CD8-positive, alpha-beta memory T cell (primary cell): Measurements from ENCODE around the gene SLC9A9. TPM values are rescaled to one million over a fixed set of nuclear protein-coding genes. Genes with fewer than 3 reads are reported as not detected.

ENCODE experiments used
- CTCF ChIA-PET: fragments of 350-600 bp; sonication (Branson Sonifier 250); formaldehyde crosslinking; loops from one replicate; lab custom pipeline; 2021; ENCODE audit warnings: antibody characterized with exemption; lab: Charles Lee
- POLR2A ChIA-PET: fragments of 350-600 bp; sonication (Branson Sonifier 250); formaldehyde crosslinking; loops from one replicate; lab custom pipeline; 2021; ENCODE audit warnings: antibody characterized with exemption; lab: Charles Lee
- DNase-seq, 5 donors: peaks; one replicate each; pipeline versions ENCODE4 v3.0.0 to v3.0.0-alpha.2; 2020 to 2022; ENCODE audit warnings: mixed read lengths in 1 of 5
- H3K27ac ChIP-seq: one replicate; pipeline ENCODE4 v1.7.0; 2013; ENCODE audit warnings: low read depth, mild to moderate bottlenecking, low read length, moderate library complexity
- H3K27me3 ChIP-seq: 2 replicates; pipeline ENCODE4 v1.7.0; 2013; ENCODE audit warnings: low read length, mild to moderate bottlenecking; ENCODE audit not compliant: insufficient read depth, poor library complexity, severe bottlenecking
- H3K36me3 ChIP-seq: 2 replicates; pipeline ENCODE4 v1.7.0; 2013; ENCODE audit warnings: mild to moderate bottlenecking, low read length, moderate library complexity; ENCODE audit not compliant: insufficient read depth
- H3K4me1 ChIP-seq: 2 replicates; pipeline ENCODE4 v1.7.0; 2013; ENCODE audit warnings: mild to moderate bottlenecking, low read length, moderate library complexity; ENCODE audit not compliant: insufficient read depth
- H3K4me3 ChIP-seq: 2 replicates; pipeline ENCODE4 v1.7.0; 2013; ENCODE audit warnings: mild to moderate bottlenecking, low read length
- H3K9me3 ChIP-seq: 2 replicates; pipeline ENCODE4 v1.7.0; 2013; ENCODE audit warnings: mild to moderate bottlenecking, low read length
- H3K27ac Mint-ChIP-seq, 8 donors: one replicate each; pipeline ENCODE4 v1.8.0; 2020 to 2021; ENCODE audit warnings: mixed read lengths in 8 of 8, mild to moderate bottlenecking in 6 of 8, inconsistent platforms in 3 of 8, moderate library complexity in 3 of 8
- H3K27me3 Mint-ChIP-seq, 2 donors: one replicate each; pipeline ENCODE4 v1.8.0; 2020 to 2021; ENCODE audit warnings: mixed read lengths in 2 of 2, mild to moderate bottlenecking in 1 of 2, moderate library complexity in 1 of 2
- H3K36me3 Mint-ChIP-seq, 3 donors: one replicate each; pipeline ENCODE4 v1.8.0; 2020 to 2021; ENCODE audit warnings: mixed read lengths in 3 of 3, inconsistent platforms in 1 of 3, mild to moderate bottlenecking in 1 of 3
- H3K4me1 Mint-ChIP-seq, 3 donors: one replicate each; pipeline ENCODE4 v1.8.0; 2020 to 2021; ENCODE audit warnings: mixed read lengths in 3 of 3, inconsistent platforms in 1 of 3, mild to moderate bottlenecking in 1 of 3
- H3K4me3 Mint-ChIP-seq, 7 donors: one replicate each; pipeline ENCODE4 v1.8.0; 2020 to 2021; ENCODE audit warnings: mixed read lengths in 7 of 7, mild to moderate bottlenecking in 6 of 7, moderate library complexity in 4 of 7, inconsistent platforms in 2 of 7
- H3K9me3 Mint-ChIP-seq, 5 donors: one replicate each; pipeline ENCODE4 v1.8.0; 2020 to 2022; ENCODE audit warnings: mixed read lengths in 5 of 5, mild to moderate bottlenecking in 3 of 5, moderate library complexity in 2 of 5, inconsistent platforms in 1 of 5
- polyA plus RNA-seq: library from polyadenylated mRNA; unstranded; fragments of 300-500 nt; fragmentation: Illumina TruSeq; gene quantifications from one replicate; pipeline ENCODE4 v1.2.3, GENCODE V29; 2021
- total RNA-seq, 2 experiments: library from RNA; stranded (reverse); gene quantifications; one replicate each; pipeline ENCODE4 v1.2.3, GENCODE V29; 2021

The SLC9A9 gene
- total and polyA plus RNA-seq, 3 experiments from 2014 or later, result 1.2 to 18.0 (median 2.2) TPM

DNA sequence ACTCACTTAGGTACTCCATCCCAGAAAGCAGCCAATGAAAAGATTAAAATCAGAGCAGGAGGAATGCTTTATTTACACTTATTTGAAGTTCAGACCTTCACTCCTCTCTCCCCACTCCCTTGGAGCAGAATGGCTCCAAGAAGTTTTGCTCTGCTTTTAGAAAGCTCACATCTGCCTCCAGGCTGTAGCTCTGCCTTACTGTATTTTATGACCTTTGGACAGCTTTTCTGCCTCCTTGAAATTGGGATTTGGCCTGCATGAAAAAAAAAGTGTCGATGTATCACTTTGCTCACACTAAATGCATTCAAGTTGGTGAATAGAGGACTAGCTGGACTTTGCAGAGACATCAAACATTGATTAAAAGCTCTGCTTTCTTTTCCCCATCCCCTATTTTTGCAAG is 95.3 kb downstream of the SLC9A9 start:
- H3K36me3 ChIP-seq, result no peaks in the 10 kb centered on the region
- H3K27ac ChIP-seq, result no peak overlapping the region
- no peaks in the 10 kb centered on the region for H3K9me3 Mint-ChIP-seq
- no peaks in the 10 kb centered on the region for H3K9me3 ChIP-seq
- peaks cover 51% of the 10 kb centered on the region for H3K4me1 ChIP-seq
- H3K27ac Mint-ChIP-seq, result peak overlapping the region in 3 of 8 donors; percentile 55 to 87 (median 66)
- H3K4me3 Mint-ChIP-seq, result no peak overlapping the region
- peaks cover 0 to 3% (median 0%) of the 10 kb centered on the region in 3 donors for H3K36me3 Mint-ChIP-seq
- no peak for DNase-seq
- H3K27me3 Mint-ChIP-seq, result no peaks in the 10 kb centered on the region
- peaks cover 21 to 56% (median 31%) of the 10 kb centered on the region in 3 donors for H3K4me1 Mint-ChIP-seq
- CTCF ChIA-PET, result interaction anchor here (1.2 kb wide), 1 partner anchor 223 kb away, joined by 3 read pairs; no protein-coding TSS in a partner anchor
- POLR2A ChIA-PET, result no interaction called here
- no peak overlapping the region for H3K4me3 ChIP-seq
- no peaks in the 10 kb centered on the region for H3K27me3 ChIP-seq

DNA sequence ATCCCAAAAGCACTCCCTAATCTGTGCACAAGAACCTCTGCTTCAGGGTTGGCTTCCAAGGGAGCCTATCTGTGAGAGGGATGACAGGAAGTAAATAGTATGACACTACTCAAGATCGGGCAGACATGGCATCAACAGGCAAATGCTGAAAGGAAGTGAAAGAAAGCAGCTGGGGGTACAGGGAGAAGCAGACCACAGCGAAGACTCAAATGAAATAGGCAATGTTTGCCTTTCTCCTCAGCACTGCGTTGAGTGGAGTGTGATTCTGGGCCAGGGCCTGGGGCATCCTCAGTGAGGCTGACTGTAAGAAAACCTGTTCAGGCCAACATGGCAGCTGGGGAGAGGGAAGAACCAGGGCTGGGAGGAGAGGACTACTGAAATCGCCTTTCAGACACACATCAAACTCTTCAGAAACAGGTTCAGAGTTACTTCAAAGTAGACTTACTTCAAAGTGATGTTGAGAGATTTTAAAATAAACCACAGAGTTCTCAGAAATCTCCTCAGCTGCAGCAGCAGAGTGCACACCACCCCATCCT is 96.6 kb downstream of the SLC9A9 start:
- CTCF ChIA-PET, result interaction anchor here (1.0 kb wide), 1 partner anchor 78 kb away, joined by 3 read pairs; no protein-coding TSS in a partner anchor

DNA sequence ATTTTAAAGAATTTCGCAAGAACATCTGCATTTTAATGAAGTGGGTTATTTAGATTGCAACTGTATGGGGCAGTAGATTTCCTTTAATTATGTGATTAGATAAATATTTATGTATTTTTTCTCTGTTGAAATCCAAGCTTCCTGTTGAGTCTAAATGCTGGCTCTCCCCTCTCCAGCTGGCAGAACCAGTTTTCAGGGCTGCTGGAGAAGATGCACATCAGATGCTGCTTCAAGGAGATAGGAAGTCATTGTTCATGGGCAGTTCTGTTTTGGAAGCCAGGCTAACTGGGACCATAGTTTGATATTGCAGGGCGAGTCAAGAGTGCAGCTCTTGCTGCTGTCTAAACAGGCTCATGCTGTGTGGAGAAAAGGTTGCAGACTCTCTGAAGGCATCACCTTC is 97.4 kb downstream of the SLC9A9 start:
- CTCF ChIA-PET, result interaction anchor here (1.4 kb wide), 1 partner anchor 9 kb away, joined by 3 read pairs; no protein-coding TSS in a partner anchor
- H3K36me3 Mint-ChIP-seq, result peaks cover 0 to 12% (median 2%) of the 10 kb centered on the region in 3 donors
- H3K4me3 Mint-ChIP-seq, result no peak overlapping the region
- H3K4me1 Mint-ChIP-seq, result peaks cover 19 to 42% (median 24%) of the 10 kb centered on the region in 3 donors
- peaks cover 42% of the 10 kb centered on the region for H3K4me1 ChIP-seq
- no peaks in the 10 kb centered on the region for H3K27me3 ChIP-seq
- H3K9me3 ChIP-seq, result no peaks in the 10 kb centered on the region
- no peak overlapping the region for H3K27ac Mint-ChIP-seq
- no peak overlapping the region for H3K27ac ChIP-seq
- no peak overlapping the region for H3K4me3 ChIP-seq
- no peaks in the 10 kb centered on the region for H3K9me3 Mint-ChIP-seq
- no peaks in the 10 kb centered on the region for H3K36me3 ChIP-seq
- POLR2A ChIA-PET, result no interaction called here
- DNase-seq, result no peak
- H3K27me3 Mint-ChIP-seq, result no peaks in the 10 kb centered on the region

More for the DNA sequence above, 96.6 kb downstream of the SLC9A9 start:
- Histone ChIP-seq H3K27me3 (no peaks in the 10 kb centered on the region), H3K36me3 (no peaks in the 10 kb centered on the region), H3K4me1 (peaks cover 42% of the 10 kb centered on the region), H3K27ac (no peak overlapping the region), H3K4me3 (peak overlapping the region; percentile 1), H3K9me3 (no peaks in the 10 kb centered on the region)
- peak in 2 of 5 donors; percentile 7 to 68 for DNase-seq
- POLR2A ChIA-PET, result no interaction called here
- H3K4me3 Mint-ChIP-seq, result peak overlapping the region in 6 of 7 donors; percentile 4 to 68 (median 54)
- no peaks in the 10 kb centered on the region for H3K9me3 Mint-ChIP-seq
- H3K27me3 Mint-ChIP-seq, result no peaks in the 10 kb centered on the region
- H3K4me1 Mint-ChIP-seq, result peaks cover 19 to 47% (median 24%) of the 10 kb centered on the region in 3 donors
- peak overlapping the region; percentile 30 to 90 (median 71) for H3K27ac Mint-ChIP-seq
- H3K36me3 Mint-ChIP-seq, result peaks cover 0 to 8% (median 0%) of the 10 kb centered on the region in 3 donors

DNA sequence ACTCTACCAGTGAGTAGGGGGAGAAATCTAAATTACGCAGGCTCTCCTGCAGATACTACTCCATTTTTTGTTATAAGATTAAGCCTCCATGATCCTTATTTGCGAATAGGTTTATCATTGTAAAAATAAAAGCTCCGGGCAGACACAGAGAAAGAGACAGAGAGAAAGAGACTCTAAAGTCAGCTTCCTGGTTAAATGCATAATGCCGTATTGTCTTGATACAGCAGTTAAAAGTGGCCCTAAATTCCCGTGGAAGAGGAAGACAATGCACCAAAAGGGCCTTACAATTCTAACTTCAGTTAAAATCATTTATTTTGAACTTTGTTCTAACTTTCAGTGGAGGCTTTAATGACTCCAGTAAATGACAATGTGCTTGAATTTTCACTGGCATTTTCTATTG is 98.3 kb downstream of the SLC9A9 start:
- Mint-ChIP-seq H3K4me3 (no peak overlapping the region), H3K27me3 (no peaks in the 10 kb centered on the region), H3K27ac (no peak overlapping the region), H3K4me1 (peaks cover 19 to 42% (median 24%) of the 10 kb centered on the region in 3 donors), H3K36me3 (peaks cover 0 to 15% (median 2%) of the 10 kb centered on the region in 3 donors), H3K9me3 (no peaks in the 10 kb centered on the region)
- CTCF ChIA-PET, result interaction anchor here (1.4 kb wide), 1 partner anchor 8 kb away, joined by 3 read pairs; no protein-coding TSS in a partner anchor
- H3K27ac ChIP-seq, result no peak overlapping the region
- H3K4me1 ChIP-seq, result peaks cover 42% of the 10 kb centered on the region
- H3K36me3 ChIP-seq, result no peaks in the 10 kb centered on the region
- H3K27me3 ChIP-seq, result no peaks in the 10 kb centered on the region
- H3K4me3 ChIP-seq, result no peak overlapping the region
- no peak for DNase-seq
- no peaks in the 10 kb centered on the region for H3K9me3 ChIP-seq
- POLR2A ChIA-PET, result no interaction called here

- H3K27ac Mint-ChIP-seq, result no peak overlapping the region
- Histone ChIP-seq H3K4me1 (no peaks in the 10 kb centered on the region), H3K27ac (no peak overlapping the region), H3K36me3 (no peaks in the 10 kb centered on the region), H3K4me3 (no peak overlapping the region), H3K9me3 (no peaks in the 10 kb centered on the region), H3K27me3 (no peaks in the 10 kb centered on the region)
- peaks cover 9 to 34% (median 12%) of the 10 kb centered on the region in 3 donors for H3K36me3 Mint-ChIP-seq
- no peaks in the 10 kb centered on the region for H3K4me1 Mint-ChIP-seq
- DNase-seq, result no peak
- no peaks in the 10 kb centered on the region for H3K27me3 Mint-ChIP-seq
- POLR2A ChIA-PET, result interaction anchor here (0.6 kb wide), 1 partner anchor 10 kb away, joined by 4 read pairs; no protein-coding TSS in a partner anchor
- no peak overlapping the region for H3K4me3 Mint-ChIP-seq
- CTCF ChIA-PET, result no interaction called here
- H3K9me3 Mint-ChIP-seq, result peaks cover 4 to 19% (median 15%) of the 10 kb centered on the region in 5 donors
Measured at GRCh38 chr3:143737065-143737464, 111.2 kb downstream of the SLC9A9 start.

- Histone ChIP-seq H3K4me1 (no peaks in the 10 kb centered on the region), H3K27ac (no peak overlapping the region), H3K36me3 (no peaks in the 10 kb centered on the region), H3K9me3 (no peaks in the 10 kb centered on the region), H3K27me3 (no peaks in the 10 kb centered on the region), H3K4me3 (no peak overlapping the region)
- H3K4me1 Mint-ChIP-seq, result peaks cover 0 to 4% (median 4%) of the 10 kb centered on the region in 3 donors
- H3K9me3 Mint-ChIP-seq, result peaks cover 4 to 15% (median 11%) of the 10 kb centered on the region in 5 donors
- ChIA-PET CTCF (no interaction called here), POLR2A (interaction anchor here (0.6 kb wide), 1 partner anchor 11 kb away, joined by 4 read pairs; no protein-coding TSS in a partner anchor)
- H3K27me3 Mint-ChIP-seq, result no peaks in the 10 kb centered on the region
- no peak overlapping the region for H3K27ac Mint-ChIP-seq
- H3K4me3 Mint-ChIP-seq, result no peak overlapping the region
- no peak for DNase-seq
- peaks cover 6 to 27% (median 11%) of the 10 kb centered on the region in 3 donors for H3K36me3 Mint-ChIP-seq
Measured at GRCh38 chr3:143736205-143736997, 111.9 kb downstream of the SLC9A9 start.

DNA sequence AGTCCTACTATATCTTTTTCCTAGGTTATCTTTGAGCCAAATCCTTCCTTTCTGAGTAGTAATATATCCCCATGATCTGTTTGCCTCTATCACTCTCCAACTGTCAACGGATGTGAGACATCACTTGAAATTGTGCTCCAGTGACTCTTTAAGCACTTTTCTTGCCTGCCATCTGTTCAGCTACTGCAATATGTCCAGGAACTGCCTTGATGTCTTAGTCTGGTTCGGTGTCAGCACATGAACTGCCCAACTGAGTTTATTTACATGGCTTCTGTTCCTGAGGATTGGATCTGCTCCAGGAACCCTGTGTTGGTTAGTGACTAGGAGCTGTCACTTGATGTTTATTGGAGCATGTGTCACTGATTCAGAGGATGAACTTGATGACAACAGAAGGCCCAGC is 116.5 kb downstream of the SLC9A9 start:
- H3K4me1 ChIP-seq, result no peaks in the 10 kb centered on the region
- Mint-ChIP-seq H3K27ac (no peak overlapping the region), H3K27me3 (no peaks in the 10 kb centered on the region), H3K9me3 (peaks cover 0 to 2% (median 0%) of the 10 kb centered on the region in 5 donors), H3K4me3 (no peak overlapping the region), H3K36me3 (peaks cover 2 to 19% (median 8%) of the 10 kb centered on the region in 3 donors), H3K4me1 (peaks cover 19 to 35% (median 20%) of the 10 kb centered on the region in 3 donors)
- CTCF ChIA-PET, result no interaction called here
- DNase-seq, result no peak
- no peak overlapping the region for H3K27ac ChIP-seq
- no peaks in the 10 kb centered on the region for H3K9me3 ChIP-seq
- H3K36me3 ChIP-seq, result no peaks in the 10 kb centered on the region
- POLR2A ChIA-PET, result no interaction called here
- no peak overlapping the region for H3K4me3 ChIP-seq
- H3K27me3 ChIP-seq, result no peaks in the 10 kb centered on the region

- peaks cover 0 to 2% (median 0%) of the 10 kb centered on the region in 5 donors for H3K9me3 Mint-ChIP-seq
Measured at GRCh38 chr3:143731320-143731719, 116.9 kb downstream of the SLC9A9 start.

More at GRCh38 chr3:143731320-143731719, 116.9 kb downstream of the SLC9A9 start:
- POLR2A ChIA-PET, result no interaction called here
- Mint-ChIP-seq H3K27me3 (no peaks in the 10 kb centered on the region), H3K4me1 (peaks cover 19 to 35% (median 20%) of the 10 kb centered on the region in 3 donors), H3K36me3 (peaks cover 2 to 19% (median 8%) of the 10 kb centered on the region in 3 donors), H3K4me3 (no peak overlapping the region), H3K27ac (peak overlapping the region in 2 of 8 donors; percentile 29 to 47)
- CTCF ChIA-PET, result no interaction called here
- Histone ChIP-seq H3K9me3 (no peaks in the 10 kb centered on the region), H3K27me3 (no peaks in the 10 kb centered on the region), H3K36me3 (no peaks in the 10 kb centered on the region), H3K27ac (no peak overlapping the region), H3K4me3 (no peak overlapping the region), H3K4me1 (no peaks in the 10 kb centered on the region)
- no peak for DNase-seq
